ENCODE measurements around the gene CCT4.
"Not testable (repeated sequence)": the region's sequence is repeated elsewhere in the genome, so short reads cannot be mapped to it uniquely, and the experiment has no call there.

CCT4 gene

DNA sequence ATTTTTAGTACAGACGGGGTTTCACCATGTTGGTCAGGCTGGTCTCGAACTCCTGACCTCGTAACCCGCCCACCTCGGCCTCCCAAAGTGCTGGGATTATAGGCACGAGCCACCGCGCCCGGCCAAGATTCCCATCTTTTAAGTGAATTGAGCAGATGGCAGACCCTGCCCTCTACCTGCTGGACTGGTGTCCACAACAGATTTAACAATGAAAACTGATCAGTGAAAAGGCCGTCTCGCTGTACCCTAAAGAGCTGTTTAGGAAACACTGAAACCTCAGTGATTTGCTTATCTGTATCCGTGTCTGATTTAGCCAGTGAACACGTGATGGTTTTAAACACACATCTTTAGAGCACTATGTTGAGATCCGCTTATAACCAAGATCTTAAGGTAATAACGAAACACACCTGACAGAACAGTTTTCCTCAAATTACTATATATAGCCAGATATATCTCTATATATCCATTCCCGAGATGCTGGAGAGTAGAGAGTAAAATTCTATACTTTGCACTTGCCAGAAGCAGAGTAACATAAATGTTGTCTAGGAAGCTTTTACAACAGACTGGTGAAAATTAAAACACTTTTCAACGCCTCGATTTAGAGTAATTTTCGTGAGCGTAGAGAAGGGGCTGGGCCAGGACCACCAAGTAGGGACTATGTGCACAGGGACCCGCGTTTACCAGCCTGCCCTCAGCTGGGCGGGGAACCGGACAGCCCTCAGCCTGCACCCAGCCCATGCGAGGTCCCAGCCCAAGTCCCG is 35.2 kb downstream of the CCT4 start:
- H3K36me3 Mint-ChIP-seq, result no peaks in the 10 kb centered on the region
- no peaks in the 10 kb centered on the region for H3K9me3 Mint-ChIP-seq
- H3K27me3 Mint-ChIP-seq, result no peaks in the 10 kb centered on the region
- peaks cover 18% of the 10 kb centered on the region for H3K4me1 Mint-ChIP-seq
- peak overlapping the region; percentile 99 for H3K4me3 Mint-ChIP-seq
- peak overlapping the region; percentile 97 for H3K27ac Mint-ChIP-seq

DNA sequence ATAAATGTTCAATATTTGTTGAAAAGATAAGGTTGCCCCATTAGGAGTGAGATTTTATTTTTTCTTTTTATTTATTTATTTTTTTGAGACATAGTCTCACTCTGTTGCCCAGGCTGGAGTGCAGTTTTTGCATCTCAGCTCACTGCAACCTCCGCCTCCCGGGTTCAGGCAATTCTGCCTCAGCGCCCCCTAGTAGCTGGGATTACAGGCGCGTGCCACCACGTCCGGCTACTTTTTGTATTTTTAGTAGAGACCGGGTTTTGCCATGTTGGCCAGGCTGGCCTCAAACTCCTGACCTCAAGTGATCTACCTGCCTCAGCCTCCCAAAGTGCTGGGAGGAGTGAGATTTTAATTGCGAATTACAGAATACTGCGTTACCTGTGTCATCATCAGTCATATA is 37.2 kb downstream of the CCT4 start:
- not testable (repeated sequence) for H3K27ac Mint-ChIP-seq, H3K36me3 Mint-ChIP-seq, H3K4me3 Mint-ChIP-seq, H3K27me3 Mint-ChIP-seq, H3K9me3 Mint-ChIP-seq
- H3K4me1 Mint-ChIP-seq, result peaks cover 18% of the 10 kb centered on the region

DNA sequence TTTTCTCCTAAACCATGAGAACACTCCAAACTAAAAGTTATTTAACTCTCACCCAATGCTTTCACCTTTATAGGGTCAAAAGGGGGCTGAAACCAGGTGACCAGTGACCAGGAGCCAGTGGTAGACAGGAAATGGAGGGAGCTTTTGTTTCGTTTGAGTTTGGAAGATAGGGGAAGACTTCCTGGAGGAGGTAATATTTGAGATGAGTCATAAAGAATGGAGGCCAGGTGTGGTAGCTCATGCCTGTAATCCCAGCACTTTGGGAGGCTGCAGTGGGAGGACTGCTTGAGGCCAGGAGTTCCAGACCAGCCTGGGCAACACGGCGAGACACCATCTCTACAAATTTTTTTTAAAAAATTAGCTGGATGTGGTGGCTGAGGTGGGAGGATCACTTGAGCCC is 43.1 kb downstream of the CCT4 start:
- H3K27ac Mint-ChIP-seq, result no peak overlapping the region
- no peaks in the 10 kb centered on the region for H3K4me1 Mint-ChIP-seq
- H3K4me3 Mint-ChIP-seq, result no peak overlapping the region
- H3K27me3 Mint-ChIP-seq, result no peaks in the 10 kb centered on the region
- H3K9me3 Mint-ChIP-seq, result no peaks in the 10 kb centered on the region
- no peaks in the 10 kb centered on the region for H3K36me3 Mint-ChIP-seq

DNA sequence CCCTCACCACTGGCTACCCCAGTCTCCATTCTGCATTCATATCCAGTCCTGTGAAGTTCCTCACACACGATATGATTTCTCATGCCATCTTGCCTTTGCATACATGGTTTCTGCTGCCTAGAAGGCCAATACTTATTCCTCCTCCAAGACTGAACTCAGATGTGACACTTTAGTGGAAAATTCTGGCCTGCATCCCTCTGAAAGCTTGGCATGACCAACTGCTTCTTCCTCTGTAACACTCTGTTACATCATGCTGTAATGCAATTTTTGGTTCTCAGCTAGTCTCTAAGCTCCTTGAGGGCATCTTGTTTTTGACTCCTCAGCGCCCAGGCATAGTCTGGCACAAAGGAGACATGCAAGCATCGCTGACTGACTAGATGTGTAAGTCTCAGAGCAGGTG is 47.2 kb downstream of the CCT4 start:
- Mint-ChIP-seq H3K4me1 (no peaks in the 10 kb centered on the region), H3K27me3 (no peaks in the 10 kb centered on the region), H3K4me3 (no peak overlapping the region), H3K9me3 (no peaks in the 10 kb centered on the region), H3K36me3 (peaks cover 3% of the 10 kb centered on the region), H3K27ac (no peak overlapping the region)

DNA sequence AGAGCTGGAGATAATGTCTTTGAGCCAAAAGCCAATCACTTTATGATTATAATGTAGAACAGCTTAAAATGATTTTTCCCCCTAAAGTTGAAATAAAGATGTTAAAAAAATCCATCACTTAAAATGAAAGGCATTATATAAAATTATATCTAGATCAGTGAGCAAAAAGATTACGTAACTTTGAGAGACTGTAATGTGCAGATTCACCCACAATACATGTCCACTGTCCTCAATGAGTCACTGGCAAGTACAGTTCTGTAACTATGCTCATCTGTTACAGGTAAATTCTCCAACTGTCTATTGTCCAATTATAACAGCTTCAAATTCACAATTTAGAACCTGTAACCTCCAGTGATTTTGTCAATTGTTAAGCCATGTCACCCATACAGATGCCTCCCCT is 53.6 kb downstream of the CCT4 start:
- Mint-ChIP-seq H3K27ac (no peak overlapping the region), H3K9me3 (no peaks in the 10 kb centered on the region), H3K4me3 (no peak overlapping the region), H3K27me3 (no peaks in the 10 kb centered on the region), H3K4me1 (no peaks in the 10 kb centered on the region), H3K36me3 (peaks cover 2% of the 10 kb centered on the region)

DNA sequence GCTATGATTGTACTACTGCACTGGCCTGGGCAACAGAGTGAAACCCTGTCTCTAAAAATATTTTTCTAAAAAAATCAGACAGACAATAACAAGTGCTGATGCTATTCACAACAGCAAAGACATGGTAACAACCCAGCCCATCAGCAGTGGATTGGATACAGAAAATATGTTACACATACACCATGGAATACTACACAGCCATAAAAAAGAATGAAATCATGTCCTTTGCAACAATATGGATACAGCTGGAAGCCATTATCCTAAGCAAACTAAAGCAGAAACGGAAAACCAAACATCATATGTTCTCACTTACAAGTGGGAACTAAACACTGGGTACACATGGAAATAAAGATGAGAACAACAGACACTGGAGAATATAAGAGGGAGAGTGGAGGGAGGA is 54.5 kb downstream of the CCT4 start:
- no peak overlapping the region for H3K4me3 Mint-ChIP-seq
- H3K36me3 Mint-ChIP-seq, result peaks cover 2% of the 10 kb centered on the region
- H3K9me3 Mint-ChIP-seq, result no peaks in the 10 kb centered on the region
- H3K4me1 Mint-ChIP-seq, result no peaks in the 10 kb centered on the region
- H3K27me3 Mint-ChIP-seq, result no peaks in the 10 kb centered on the region
- H3K27ac Mint-ChIP-seq, result no peak overlapping the region

DNA sequence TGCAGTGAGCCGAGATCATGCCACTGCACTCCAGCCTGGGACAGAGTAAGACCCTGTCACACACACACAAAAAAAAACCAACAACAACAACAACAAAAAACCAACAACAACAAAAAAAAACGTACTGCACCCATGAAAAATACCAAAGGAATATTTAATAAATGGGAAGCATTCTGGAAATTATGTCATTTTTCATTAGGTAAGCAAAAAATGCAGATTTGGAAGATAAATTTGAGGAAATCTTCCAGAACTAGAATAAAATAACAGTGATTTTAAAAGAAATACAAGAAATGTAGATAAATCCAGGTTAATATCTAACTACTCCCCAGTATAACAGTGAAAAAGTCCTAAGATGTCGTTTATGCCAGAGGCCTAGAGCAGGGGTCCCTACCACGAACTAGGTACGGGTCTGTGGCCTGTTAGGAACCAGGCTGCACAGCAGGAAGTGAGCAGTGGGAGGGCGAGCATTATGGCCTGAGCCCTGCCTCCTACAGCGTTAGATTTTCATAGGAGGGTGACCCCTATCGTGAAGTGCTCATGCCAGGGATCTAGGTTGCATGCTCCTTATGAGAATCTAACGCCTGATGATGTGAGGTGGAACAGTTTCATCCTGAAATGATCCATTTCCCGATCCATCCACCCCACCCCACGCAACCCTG is 56.1 kb downstream of the CCT4 start:
- Mint-ChIP-seq H3K4me3 (no peak overlapping the region), H3K9me3 (no peaks in the 10 kb centered on the region), H3K4me1 (no peaks in the 10 kb centered on the region), H3K27ac (no peak overlapping the region), H3K27me3 (no peaks in the 10 kb centered on the region), H3K36me3 (peaks cover 2% of the 10 kb centered on the region)

DNA sequence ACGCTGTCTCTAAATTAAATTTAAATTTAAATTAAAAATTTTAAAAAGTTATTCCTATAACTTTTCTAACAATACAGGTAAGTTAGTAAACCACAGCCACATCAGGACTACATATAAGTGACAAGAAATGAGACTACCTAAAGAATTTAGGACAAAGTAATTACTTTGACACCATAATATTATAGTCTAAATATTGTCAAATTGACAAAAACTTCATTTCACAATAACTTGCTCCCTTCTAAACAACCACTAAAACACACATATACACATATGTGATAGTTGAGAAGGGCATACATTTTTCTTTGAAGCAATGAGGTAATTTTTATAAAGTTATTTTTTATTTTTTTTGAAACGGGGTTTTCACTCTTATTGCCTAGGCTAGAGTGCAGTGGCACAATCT is 66.2 kb downstream of the CCT4 start:
- Mint-ChIP-seq H3K27me3 (no peaks in the 10 kb centered on the region), H3K4me3 (no peak overlapping the region), H3K9me3 (no peaks in the 10 kb centered on the region), H3K36me3 (no peaks in the 10 kb centered on the region), H3K27ac (no peak overlapping the region), H3K4me1 (no peaks in the 10 kb centered on the region)

Measured in activated naive CD4-positive, alpha-beta T cell treated with anti-CD3 and anti-CD28 coated beads, Interleukin-2, amount 50 U/mL, for 24 hours (primary cell).